ENCODE results near the gene STMND1. TPM values are rescaled to one million over a fixed set of nuclear protein-coding genes. Genes with fewer than 3 reads are reported as not detected.

The STMND1 gene
- total and polyA plus RNA-seq, 2 donors = 0.05 to 0.09 TPM

DNA sequence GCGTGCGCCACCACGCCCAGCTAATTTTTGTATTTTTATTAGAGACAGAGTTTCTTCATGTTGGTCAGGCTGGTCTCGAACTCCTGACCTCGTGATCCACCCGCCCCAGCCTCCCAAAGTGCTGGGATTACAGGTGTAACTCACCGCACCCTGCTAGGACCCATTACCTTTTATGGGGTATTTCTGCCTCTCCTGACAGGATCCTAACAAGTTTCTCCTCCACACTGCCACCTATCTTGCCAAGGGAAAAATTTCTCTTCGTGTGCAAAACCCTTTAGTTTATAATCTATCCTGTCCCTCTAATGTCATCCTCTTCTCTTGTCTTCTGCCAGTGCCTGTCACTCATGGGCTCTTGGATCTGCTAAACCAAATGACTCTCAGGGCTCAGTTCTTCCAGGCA is 1.9 kb downstream of the STMND1 start:
- Histone ChIP-seq H3K4me3 (ENCODE audit: low read length in 2 of 2) (no peak overlapping the region), H3K4me1 (ENCODE audit: control insufficient read depth in 2 of 2, insufficient read depth in 2 of 2, low read length in 2 of 2) (peaks cover 0 to 2% of the 10 kb centered on the region in 2 donors), H3K9me3 (ENCODE audit: control insufficient read depth in 2 of 2, insufficient read depth in 1 of 2, low read length in 1 of 2) (no peaks in the 10 kb centered on the region), H3K36me3 (ENCODE audit: control insufficient read depth in 2 of 2, insufficient read depth in 2 of 2, low read length in 1 of 2) (no peaks in the 10 kb centered on the region), H3K27me3 (ENCODE audit: control insufficient read depth in 2 of 2, insufficient read depth in 1 of 2, low read length in 1 of 2) (peaks cover 16 to 30% of the 10 kb centered on the region in 2 donors), H3K27ac (ENCODE audit: low read depth in 1 of 2, low read length in 1 of 2) (no peak overlapping the region)
- DNase-seq (ENCODE audit: low read depth in 6 of 9, low spot score in 9 of 9) = no peak
- WGBS = 84% methylated on average over 8 of the region's 8 CpGs

DNA sequence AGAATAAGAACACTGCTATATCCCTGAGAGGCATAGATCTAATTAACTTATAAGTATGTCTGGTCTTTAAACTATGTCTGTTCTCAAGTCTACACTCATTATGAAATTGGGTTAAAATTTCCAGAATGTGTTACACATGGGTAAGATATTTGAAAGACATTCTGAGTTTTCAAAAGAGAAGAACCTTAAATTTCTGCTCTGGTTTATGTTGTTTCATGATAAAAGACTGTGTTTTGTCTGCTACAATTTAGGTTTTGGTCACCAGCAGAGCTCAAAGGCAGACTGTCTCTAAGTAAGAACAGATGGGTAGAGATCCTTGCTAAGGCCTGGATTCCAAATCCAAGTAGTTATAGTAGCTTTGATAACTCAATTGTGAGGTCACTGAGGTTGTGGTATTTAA is 6.0 kb downstream of the STMND1 start:
- no peak for DNase-seq (ENCODE audit: low read depth in 6 of 9, low spot score in 9 of 9)
- Histone ChIP-seq H3K9me3 (ENCODE audit: control insufficient read depth in 2 of 2, insufficient read depth in 1 of 2, low read length in 1 of 2) (no peaks in the 10 kb centered on the region), H3K4me3 (ENCODE audit: low read length in 2 of 2) (no peak overlapping the region), H3K27me3 (ENCODE audit: control insufficient read depth in 2 of 2, insufficient read depth in 1 of 2, low read length in 1 of 2) (peaks cover 0 to 5% of the 10 kb centered on the region in 2 donors), H3K27ac (ENCODE audit: low read depth in 1 of 2, low read length in 1 of 2) (no peak overlapping the region), H3K36me3 (ENCODE audit: control insufficient read depth in 2 of 2, insufficient read depth in 2 of 2, low read length in 1 of 2) (no peaks in the 10 kb centered on the region), H3K4me1 (ENCODE audit: control insufficient read depth in 2 of 2, insufficient read depth in 2 of 2, low read length in 2 of 2) (no peaks in the 10 kb centered on the region)

DNA sequence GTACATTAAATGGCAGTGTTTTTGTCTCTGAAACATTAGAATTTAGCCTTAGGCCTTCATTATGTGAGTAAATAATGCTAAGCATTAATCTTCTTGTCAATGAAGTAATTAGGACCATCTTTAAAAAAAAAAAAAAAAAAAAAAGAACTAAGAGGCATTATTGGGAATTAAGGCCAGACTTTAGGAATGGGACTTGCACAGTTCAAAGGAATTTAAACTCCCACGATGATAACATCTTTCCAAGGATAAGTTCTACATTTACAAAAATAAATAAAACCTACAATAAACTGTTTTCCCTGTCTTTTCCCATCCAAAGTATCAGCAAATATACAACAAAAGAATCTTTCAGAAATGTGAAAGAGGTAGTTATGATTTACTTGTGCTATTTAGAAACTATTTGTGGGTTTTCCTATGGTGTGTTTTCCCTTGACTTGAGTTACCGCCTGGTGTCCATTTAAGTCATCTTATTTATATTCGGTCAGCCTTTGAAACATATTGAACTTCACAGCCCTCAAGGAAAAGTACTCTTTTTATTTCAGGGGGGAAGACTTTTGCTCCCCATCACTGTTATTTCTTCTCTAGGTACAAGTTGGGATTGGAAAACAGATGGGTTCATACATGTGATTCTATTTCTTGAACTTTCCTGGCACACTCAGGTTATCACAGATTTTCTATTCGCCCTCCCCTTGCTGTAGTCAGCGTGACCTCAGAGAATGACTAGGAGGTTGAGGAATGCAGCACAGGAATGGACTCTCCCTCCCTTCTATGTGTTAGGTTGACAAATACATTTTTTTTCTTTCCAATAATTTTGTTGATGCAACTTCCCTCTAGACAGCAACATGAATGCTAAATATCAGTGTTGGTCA is 13.6 kb downstream of the STMND1 start:
- no peak for DNase-seq (ENCODE audit: low read depth in 6 of 9, low spot score in 9 of 9)
- H3K4me1 ChIP-seq (ENCODE audit: control insufficient read depth in 2 of 2, insufficient read depth in 2 of 2, low read length in 2 of 2) = no peaks in the 10 kb centered on the region
- H3K4me3 ChIP-seq (ENCODE audit: low read length in 2 of 2) = no peak overlapping the region
- 96% methylated on average over 5 of the region's 5 CpGs for WGBS
- no peaks in the 10 kb centered on the region for H3K36me3 ChIP-seq (ENCODE audit: control insufficient read depth in 2 of 2, insufficient read depth in 2 of 2, low read length in 1 of 2)
- no peaks in the 10 kb centered on the region for H3K27me3 ChIP-seq (ENCODE audit: control insufficient read depth in 2 of 2, insufficient read depth in 1 of 2, low read length in 1 of 2)
- H3K27ac ChIP-seq (ENCODE audit: low read depth in 1 of 2, low read length in 1 of 2) = no peak overlapping the region
- H3K9me3 ChIP-seq (ENCODE audit: control insufficient read depth in 2 of 2, insufficient read depth in 1 of 2, low read length in 1 of 2) = no peaks in the 10 kb centered on the region

DNA sequence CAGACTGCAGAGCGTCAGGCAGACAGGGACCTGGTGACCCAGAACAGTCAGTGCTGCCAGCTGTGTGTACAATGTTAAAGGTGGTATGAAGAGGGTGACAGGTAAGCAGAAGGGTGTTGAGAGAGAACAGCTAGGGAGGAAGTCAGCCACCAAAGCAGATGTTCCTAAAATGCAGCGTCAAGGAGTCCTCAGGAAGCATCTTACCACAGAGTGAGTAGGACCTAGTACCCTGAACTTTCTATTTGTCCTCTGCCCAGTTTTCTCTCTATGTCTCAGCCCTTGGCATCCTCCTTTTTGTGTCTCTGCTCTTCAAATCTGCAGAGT is 14.2 kb downstream of the STMND1 start:
- Histone ChIP-seq H3K9me3 (ENCODE audit: control insufficient read depth in 2 of 2, insufficient read depth in 1 of 2, low read length in 1 of 2) (no peaks in the 10 kb centered on the region), H3K27me3 (ENCODE audit: control insufficient read depth in 2 of 2, insufficient read depth in 1 of 2, low read length in 1 of 2) (no peaks in the 10 kb centered on the region), H3K4me3 (ENCODE audit: low read length in 2 of 2) (no peak overlapping the region), H3K4me1 (ENCODE audit: control insufficient read depth in 2 of 2, insufficient read depth in 2 of 2, low read length in 2 of 2) (no peaks in the 10 kb centered on the region), H3K27ac (ENCODE audit: low read depth in 1 of 2, low read length in 1 of 2) (no peak overlapping the region), H3K36me3 (ENCODE audit: control insufficient read depth in 2 of 2, insufficient read depth in 2 of 2, low read length in 1 of 2) (no peaks in the 10 kb centered on the region)
- DNase-seq (ENCODE audit: low read depth in 6 of 9, low spot score in 9 of 9) = no peak
- WGBS = 48% methylated on average over 2 of the region's 2 CpGs

DNA sequence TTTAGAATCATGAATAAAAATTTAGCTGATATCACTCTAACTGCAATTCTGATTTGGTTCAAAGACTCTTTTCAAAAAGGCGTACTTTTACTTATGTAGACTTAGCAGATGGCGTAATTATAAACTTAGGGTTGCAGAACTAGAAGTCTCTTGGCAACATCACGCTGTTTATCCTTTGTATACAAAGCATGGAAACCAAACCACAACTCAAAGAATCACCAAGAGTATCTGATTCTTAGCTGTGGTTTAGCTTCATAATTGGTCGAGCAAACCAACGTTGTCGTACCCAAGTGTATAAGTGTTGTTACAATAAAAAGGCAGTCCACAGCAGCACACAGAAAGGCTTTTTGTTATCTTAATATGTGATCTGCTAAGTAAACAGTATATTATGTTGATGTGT is 18.2 kb downstream of the STMND1 start:
- H3K4me3 ChIP-seq (ENCODE audit: low read length in 2 of 2) = no peak overlapping the region
- H3K27ac ChIP-seq (ENCODE audit: low read depth in 1 of 2, low read length in 1 of 2) = no peak overlapping the region
- no peaks in the 10 kb centered on the region for H3K9me3 ChIP-seq (ENCODE audit: control insufficient read depth in 2 of 2, insufficient read depth in 1 of 2, low read length in 1 of 2)
- no peaks in the 10 kb centered on the region for H3K27me3 ChIP-seq (ENCODE audit: control insufficient read depth in 2 of 2, insufficient read depth in 1 of 2, low read length in 1 of 2)
- no peak for DNase-seq (ENCODE audit: low read depth in 6 of 9, low spot score in 9 of 9)
- H3K36me3 ChIP-seq (ENCODE audit: control insufficient read depth in 2 of 2, insufficient read depth in 2 of 2, low read length in 1 of 2) = no peaks in the 10 kb centered on the region
- 96% methylated on average over 6 of the region's 6 CpGs for whole genome bisulfite sequencing
- no peaks in the 10 kb centered on the region for H3K4me1 ChIP-seq (ENCODE audit: control insufficient read depth in 2 of 2, insufficient read depth in 2 of 2, low read length in 2 of 2)

DNA sequence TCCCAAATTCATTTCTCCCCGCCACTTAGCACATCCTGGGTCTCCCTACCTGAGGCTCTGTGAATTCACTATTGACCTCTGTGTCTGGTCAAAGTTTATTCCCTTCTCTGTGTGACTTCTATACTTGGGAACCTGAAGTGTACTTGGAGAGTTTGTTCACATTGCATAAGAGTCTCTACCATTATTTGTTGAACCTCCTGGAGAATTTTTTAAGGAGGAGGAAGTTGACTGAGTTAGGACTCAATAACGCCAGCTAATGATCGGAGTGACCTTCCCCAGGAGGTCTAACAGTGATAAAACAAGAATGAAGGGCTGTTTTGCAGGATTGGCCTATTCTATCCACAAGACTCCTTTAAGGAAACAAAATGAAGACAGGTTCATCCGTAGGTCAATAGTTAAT is 23.6 kb downstream of the STMND1 start:
- H3K9me3 ChIP-seq (ENCODE audit: control insufficient read depth in 2 of 2, insufficient read depth in 1 of 2, low read length in 1 of 2) = no peaks in the 10 kb centered on the region
- H3K4me1 ChIP-seq (ENCODE audit: control insufficient read depth in 2 of 2, insufficient read depth in 2 of 2, low read length in 2 of 2) = no peaks in the 10 kb centered on the region
- H3K4me3 ChIP-seq (ENCODE audit: low read length in 2 of 2) = no peak overlapping the region
- H3K27ac ChIP-seq (ENCODE audit: low read depth in 1 of 2, low read length in 1 of 2) = no peak overlapping the region
- no peak for DNase-seq (ENCODE audit: low read depth in 6 of 9, low spot score in 9 of 9)
- no peaks in the 10 kb centered on the region for H3K36me3 ChIP-seq (ENCODE audit: control insufficient read depth in 2 of 2, insufficient read depth in 2 of 2, low read length in 1 of 2)
- 95% methylated on average over 4 of the region's 4 CpGs for WGBS
- H3K27me3 ChIP-seq (ENCODE audit: control insufficient read depth in 2 of 2, insufficient read depth in 1 of 2, low read length in 1 of 2) = no peaks in the 10 kb centered on the region

DNA sequence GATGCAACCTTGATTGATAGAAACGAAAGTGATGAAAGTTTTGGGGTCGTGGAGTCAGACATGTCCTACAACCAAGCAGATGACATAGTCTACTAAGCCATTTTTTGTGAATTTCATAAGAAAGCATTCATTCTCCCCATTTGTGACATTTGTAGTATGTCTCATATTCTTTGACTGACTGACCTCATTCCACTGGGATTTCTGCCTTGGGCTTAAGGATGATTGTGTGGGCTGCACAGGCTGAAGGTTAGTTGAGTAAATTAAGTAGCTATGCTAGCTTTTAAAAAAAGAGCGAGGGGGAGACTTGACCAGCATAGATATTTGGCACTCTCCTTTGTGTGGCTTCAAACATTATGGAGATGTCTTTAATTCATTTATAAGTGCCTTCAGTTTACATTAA is 28.9 kb downstream of the STMND1 start:
- Histone ChIP-seq H3K27ac (ENCODE audit: low read depth in 1 of 2, low read length in 1 of 2) (no peak overlapping the region), H3K27me3 (ENCODE audit: control insufficient read depth in 2 of 2, insufficient read depth in 1 of 2, low read length in 1 of 2) (no peaks in the 10 kb centered on the region), H3K4me1 (ENCODE audit: control insufficient read depth in 2 of 2, insufficient read depth in 2 of 2, low read length in 2 of 2) (no peaks in the 10 kb centered on the region), H3K9me3 (ENCODE audit: control insufficient read depth in 2 of 2, insufficient read depth in 1 of 2, low read length in 1 of 2) (peaks cover 0 to 5% of the 10 kb centered on the region in 2 donors), H3K4me3 (ENCODE audit: low read length in 2 of 2) (no peak overlapping the region), H3K36me3 (ENCODE audit: control insufficient read depth in 2 of 2, insufficient read depth in 2 of 2, low read length in 1 of 2) (no peaks in the 10 kb centered on the region)
- no peak for DNase-seq (ENCODE audit: low read depth in 6 of 9, low spot score in 9 of 9)
- 91% methylated on average over 3 of the region's 3 CpGs for WGBS

DNA sequence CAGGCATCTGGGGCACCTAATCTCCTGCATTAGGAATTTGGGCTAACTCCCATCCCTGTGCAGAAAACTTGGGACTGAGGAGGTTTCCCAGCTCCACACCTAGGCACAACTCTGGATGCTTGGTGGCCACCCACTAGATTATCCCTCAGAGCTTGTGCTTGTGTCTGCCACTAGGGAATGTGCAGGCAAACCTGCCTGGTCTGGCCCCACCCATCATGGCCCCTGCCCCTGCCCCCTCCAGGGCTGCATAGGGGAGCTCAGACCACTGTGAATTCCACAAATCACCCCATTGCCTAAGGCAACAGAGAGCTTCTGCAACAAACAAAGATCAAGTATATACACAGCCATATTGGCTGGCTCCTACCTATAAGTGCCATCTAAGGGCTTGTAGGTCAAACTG is 31.1 kb downstream of the STMND1 start:
- Histone ChIP-seq H3K27me3 (ENCODE audit: control insufficient read depth in 2 of 2, insufficient read depth in 1 of 2, low read length in 1 of 2) (no peaks in the 10 kb centered on the region), H3K9me3 (ENCODE audit: control insufficient read depth in 2 of 2, insufficient read depth in 1 of 2, low read length in 1 of 2) (peaks cover 0 to 5% of the 10 kb centered on the region in 2 donors), H3K36me3 (ENCODE audit: control insufficient read depth in 2 of 2, insufficient read depth in 2 of 2, low read length in 1 of 2) (no peaks in the 10 kb centered on the region), H3K4me1 (ENCODE audit: control insufficient read depth in 2 of 2, insufficient read depth in 2 of 2, low read length in 2 of 2) (no peaks in the 10 kb centered on the region), H3K4me3 (ENCODE audit: low read length in 2 of 2) (no peak overlapping the region), H3K27ac (ENCODE audit: low read depth in 1 of 2, low read length in 1 of 2) (no peak overlapping the region)
- DNase-seq (ENCODE audit: low read depth in 6 of 9, low spot score in 9 of 9) = no peak

DNA sequence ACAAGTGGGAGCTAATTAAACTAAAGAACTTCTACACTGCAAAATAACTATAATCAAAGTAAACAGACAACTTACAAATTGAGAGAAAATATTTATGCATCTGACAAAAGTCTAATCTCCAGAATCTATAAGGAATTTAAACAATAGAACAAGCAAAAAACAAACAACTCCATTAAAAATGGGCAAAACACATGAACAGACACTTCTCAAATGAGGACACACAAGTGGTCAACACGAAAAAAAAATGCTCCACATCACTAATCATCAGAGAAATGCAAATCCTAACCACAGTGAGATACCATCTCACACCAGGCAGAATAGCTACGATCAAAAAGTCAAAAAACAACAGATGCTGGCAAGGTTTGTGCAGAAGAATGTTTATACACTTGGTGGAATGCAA is 36.2 kb downstream of the STMND1 start:
- H3K27ac ChIP-seq (ENCODE audit: low read depth in 1 of 2, low read length in 1 of 2) = no peak overlapping the region
- H3K4me1 ChIP-seq (ENCODE audit: control insufficient read depth in 2 of 2, insufficient read depth in 2 of 2, low read length in 2 of 2) = no peaks in the 10 kb centered on the region
- no peaks in the 10 kb centered on the region for H3K27me3 ChIP-seq (ENCODE audit: control insufficient read depth in 2 of 2, insufficient read depth in 1 of 2, low read length in 1 of 2)
- H3K9me3 ChIP-seq (ENCODE audit: control insufficient read depth in 2 of 2, insufficient read depth in 1 of 2, low read length in 1 of 2) = peaks cover 0 to under 1% of the 10 kb centered on the region in 2 donors
- no peak overlapping the region for H3K4me3 ChIP-seq (ENCODE audit: low read length in 2 of 2)
- WGBS = 60% methylated on average over 2 of the region's 2 CpGs
- no peak for DNase-seq (ENCODE audit: low read depth in 6 of 9, low spot score in 9 of 9)
- H3K36me3 ChIP-seq (ENCODE audit: control insufficient read depth in 2 of 2, insufficient read depth in 2 of 2, low read length in 1 of 2) = no peaks in the 10 kb centered on the region
